Stomach smooth muscle (tissue), 2 donors: ENCODE results near the gene GREB1.

Source experiments
- H3K27ac ChIP-seq: one replicate; pipeline ENCODE4 v1.7.0; 2013; ENCODE audit warnings: mild to moderate bottlenecking, low read length, inconsistent platforms
- H3K27me3 ChIP-seq, 2 donors: one replicate each; pipeline ENCODE4 v1.7.0; 2013; ENCODE audit warnings: low read length in 2 of 2; ENCODE audit not compliant: insufficient read depth in 2 of 2, control insufficient read depth in 1 of 2
- H3K36me3 ChIP-seq, 2 donors: one replicate each; pipeline ENCODE4 v1.7.0; 2013; ENCODE audit warnings: low read length in 2 of 2; ENCODE audit not compliant: control insufficient read depth in 2 of 2, insufficient read depth in 2 of 2
- H3K4me1 ChIP-seq: one replicate; pipeline ENCODE4 v1.7.0; 2013; ENCODE audit warnings: low read length; ENCODE audit not compliant: control insufficient read depth, insufficient read depth
- H3K4me3 ChIP-seq, 2 donors: one replicate each; pipeline ENCODE4 v1.7.0; 2013; ENCODE audit warnings: low read length in 2 of 2
- H3K9ac ChIP-seq, 2 donors: one replicate each; pipeline ENCODE4 v1.7.0; 2013; ENCODE audit warnings: low read length in 2 of 2, mild to moderate bottlenecking in 1 of 2
- H3K9me3 ChIP-seq, 2 donors: one replicate each; pipeline ENCODE4 v1.7.0; 2013; ENCODE audit warnings: low read length in 2 of 2; ENCODE audit not compliant: control insufficient read depth in 2 of 2
- donor health status: healthy.
- donor health status: Pancreatic carcinoma.

GREB1 gene

DNA sequence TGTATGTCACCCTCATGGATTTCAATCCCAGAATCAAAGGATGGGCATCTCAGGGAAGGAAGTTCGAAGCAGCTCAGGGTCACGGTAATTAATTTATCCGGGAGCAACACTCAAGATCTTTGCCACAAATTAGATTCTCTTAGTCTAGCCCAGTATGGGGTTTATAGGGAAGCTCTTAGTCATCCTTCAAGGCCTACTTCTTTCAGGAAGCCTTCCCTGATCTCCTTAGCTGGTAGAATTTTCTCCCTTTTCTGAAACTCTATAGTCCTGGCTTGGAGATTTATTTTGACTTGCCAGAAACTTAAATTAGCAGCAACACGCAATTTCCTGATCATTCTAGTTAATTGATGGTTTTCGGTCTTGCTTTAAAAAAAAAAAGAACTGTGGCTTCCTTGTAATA is 20.5 kb upstream of the GREB1 start:
- H3K4me1 ChIP-seq: no peaks in the 10 kb centered on the region
- no peak overlapping the region for H3K4me3 ChIP-seq
- H3K9me3 ChIP-seq: no peaks in the 10 kb centered on the region
- H3K36me3 ChIP-seq: no peaks in the 10 kb centered on the region
- no peak overlapping the region for H3K27ac ChIP-seq
- peaks cover 0 to 2% of the 10 kb centered on the region in 2 donors for H3K27me3 ChIP-seq
- no peak overlapping the region for H3K9ac ChIP-seq

DNA sequence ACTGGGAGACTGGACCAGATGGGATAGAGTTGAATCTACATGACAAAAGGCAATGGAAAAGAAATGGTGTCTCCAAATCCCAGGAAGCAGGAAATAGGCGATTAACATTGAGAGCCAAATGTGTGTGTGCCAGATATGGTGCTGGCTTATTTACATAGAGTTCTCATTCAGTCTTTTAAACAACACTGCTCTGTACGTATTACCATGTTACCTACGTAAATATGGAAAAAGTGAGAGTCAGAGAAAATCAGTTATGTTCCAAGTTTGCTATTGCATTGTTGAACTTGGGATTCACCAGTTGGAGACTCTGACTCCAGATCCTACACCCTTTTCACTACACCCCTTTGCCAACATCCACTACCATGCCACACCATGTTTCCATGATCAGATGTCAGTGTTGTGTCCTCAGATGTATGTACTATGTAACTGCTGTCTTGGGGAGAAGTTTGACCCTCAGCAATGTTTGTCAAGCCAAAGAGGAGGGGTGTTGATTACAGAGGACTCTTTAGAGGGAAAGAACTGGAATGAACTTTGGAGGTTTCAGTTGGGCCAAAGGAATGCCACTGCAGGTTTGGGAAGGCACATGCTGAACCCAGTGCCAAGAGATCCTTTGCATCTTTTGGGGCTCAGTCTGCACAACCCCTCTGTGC is 19.6 kb upstream of the GREB1 start:
- Histone ChIP-seq H3K36me3 (no peaks in the 10 kb centered on the region), H3K27me3 (peaks cover 0 to 2% of the 10 kb centered on the region in 2 donors), H3K4me3 (no peak overlapping the region), H3K9me3 (no peaks in the 10 kb centered on the region), H3K9ac (no peak overlapping the region), H3K4me1 (no peaks in the 10 kb centered on the region), H3K27ac (no peak overlapping the region)

DNA sequence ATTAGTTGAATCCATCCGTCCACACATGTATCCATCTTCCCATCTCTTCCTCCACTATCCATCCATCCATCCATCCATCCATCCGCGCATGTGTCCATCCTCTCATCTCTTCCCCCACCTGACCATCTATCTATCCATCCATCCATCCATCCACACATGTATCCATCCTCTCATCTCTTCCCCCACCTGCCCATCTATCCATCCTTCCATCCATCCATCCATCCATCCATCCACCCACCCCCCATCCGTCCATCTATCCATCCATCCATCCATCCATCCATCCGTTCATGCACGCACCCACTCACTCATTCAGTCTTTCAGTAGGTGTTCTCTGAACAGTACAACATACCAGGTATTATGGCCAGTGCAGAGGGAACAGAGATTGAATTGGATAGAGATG is 18.9 kb upstream of the GREB1 start:
- H3K27ac ChIP-seq: no peak overlapping the region
- no peaks in the 10 kb centered on the region for H3K4me1 ChIP-seq
- no peaks in the 10 kb centered on the region for H3K36me3 ChIP-seq
- H3K9ac ChIP-seq: no peak overlapping the region
- H3K27me3 ChIP-seq: peaks cover 0 to 2% of the 10 kb centered on the region in 2 donors
- no peaks in the 10 kb centered on the region for H3K9me3 ChIP-seq
- no peak overlapping the region for H3K4me3 ChIP-seq

- H3K4me3 ChIP-seq: no peak overlapping the region
- H3K9ac ChIP-seq: no peak overlapping the region
- H3K27me3 ChIP-seq: peaks cover 0 to 2% of the 10 kb centered on the region in 2 donors
- no peaks in the 10 kb centered on the region for H3K9me3 ChIP-seq
- H3K36me3 ChIP-seq: no peaks in the 10 kb centered on the region
- no peaks in the 10 kb centered on the region for H3K4me1 ChIP-seq
- no peak overlapping the region for H3K27ac ChIP-seq
These were observed 18.3 kb upstream of the GREB1 start for GRCh38 chr2:11515490-11515981.

GRCh38 chr2:11516984-11517648 is 16.7 kb upstream of the GREB1 start:
- Histone ChIP-seq H3K9ac (no peak overlapping the region), H3K4me3 (no peak overlapping the region), H3K27ac (no peak overlapping the region), H3K4me1 (no peaks in the 10 kb centered on the region), H3K36me3 (no peaks in the 10 kb centered on the region), H3K9me3 (no peaks in the 10 kb centered on the region), H3K27me3 (peaks cover 0 to 2% of the 10 kb centered on the region in 2 donors)

DNA sequence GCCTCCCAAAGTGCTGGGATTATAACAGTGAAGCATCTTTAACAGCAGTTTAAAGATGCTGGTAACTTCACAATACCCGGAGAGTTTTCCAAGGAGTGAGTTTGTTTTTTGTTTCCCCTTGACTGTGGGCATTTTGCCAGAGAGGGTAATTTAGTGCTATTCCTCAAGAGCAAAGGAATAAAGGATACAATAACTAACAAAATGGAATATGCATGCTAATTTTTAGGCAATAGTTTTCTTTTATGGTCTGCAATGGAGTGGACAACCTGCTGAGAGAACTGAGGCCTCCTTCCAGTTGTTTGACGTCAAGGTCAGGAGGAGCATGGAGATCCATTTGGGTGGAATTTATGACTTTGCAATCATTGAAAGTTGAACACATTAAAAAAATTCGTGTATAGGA is 15.9 kb upstream of the GREB1 start:
- H3K4me3 ChIP-seq: no peak overlapping the region
- H3K36me3 ChIP-seq: no peaks in the 10 kb centered on the region
- peaks cover 0 to 2% of the 10 kb centered on the region in 2 donors for H3K27me3 ChIP-seq
- no peak overlapping the region for H3K9ac ChIP-seq
- peaks cover 0 to 2% of the 10 kb centered on the region in 2 donors for H3K9me3 ChIP-seq
- no peaks in the 10 kb centered on the region for H3K4me1 ChIP-seq
- no peak overlapping the region for H3K27ac ChIP-seq

DNA sequence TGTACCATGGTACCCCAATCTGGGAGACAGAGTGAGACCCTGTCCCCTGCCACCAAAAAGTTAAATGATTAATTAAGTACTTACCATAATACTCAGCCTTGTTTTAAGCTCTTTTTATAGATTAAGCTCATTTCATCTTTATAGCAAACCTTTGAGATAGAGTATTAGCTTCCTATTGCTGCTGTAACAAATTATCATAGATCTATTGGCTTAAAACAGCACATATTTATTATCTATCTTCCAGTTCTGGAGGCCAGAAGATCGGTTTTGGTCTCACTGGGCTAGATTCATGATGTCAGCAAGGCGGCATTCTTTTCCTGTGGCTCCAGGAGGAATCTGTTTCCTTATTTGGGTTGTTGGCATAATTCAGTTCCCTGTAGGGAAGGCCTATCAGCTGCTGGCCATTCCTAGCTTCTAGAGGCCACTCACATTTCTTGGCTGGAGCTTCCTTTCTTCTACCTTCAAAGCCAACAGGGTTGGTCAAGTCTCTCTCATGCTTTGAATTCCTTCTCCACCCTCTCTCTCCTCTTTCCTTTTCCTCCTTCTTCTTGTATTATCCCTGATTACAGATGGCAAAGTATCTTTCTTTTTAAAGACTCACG is 13.7 kb upstream of the GREB1 start:
- Histone ChIP-seq H3K27me3 (no peaks in the 10 kb centered on the region), H3K36me3 (no peaks in the 10 kb centered on the region), H3K4me3 (no peak overlapping the region), H3K9me3 (peaks cover 0 to 2% of the 10 kb centered on the region in 2 donors), H3K4me1 (no peaks in the 10 kb centered on the region), H3K9ac (no peak overlapping the region), H3K27ac (no peak overlapping the region)

- Histone ChIP-seq H3K9ac (no peak overlapping the region), H3K9me3 (peaks cover 0 to 2% of the 10 kb centered on the region in 2 donors), H3K27me3 (no peaks in the 10 kb centered on the region), H3K36me3 (no peaks in the 10 kb centered on the region), H3K4me1 (no peaks in the 10 kb centered on the region), H3K27ac (no peak overlapping the region), H3K4me3 (no peak overlapping the region)
These were observed 12.1 kb upstream of the GREB1 start for GRCh38 chr2:11521775-11522174.

DNA sequence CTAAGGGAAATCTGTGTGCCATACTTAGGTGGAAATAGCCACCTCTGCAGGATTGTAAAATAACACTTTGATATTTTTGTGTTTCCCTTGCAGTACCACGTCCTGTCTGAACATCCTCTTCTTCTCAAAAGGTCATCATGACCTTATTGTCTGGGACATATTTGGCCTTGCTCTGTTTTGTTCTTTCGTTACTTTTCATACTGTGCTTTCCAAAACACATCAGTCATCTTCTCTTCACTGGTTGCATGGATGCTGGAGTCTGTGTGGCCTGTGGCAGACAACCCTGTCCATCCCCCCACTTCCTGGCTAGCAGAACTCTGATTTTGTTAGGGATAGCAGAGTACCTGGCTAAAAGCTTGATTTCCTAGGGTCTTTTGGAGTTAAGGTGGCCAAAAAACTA is 9.4 kb upstream of the GREB1 start:
- Histone ChIP-seq H3K27ac (no peak overlapping the region), H3K27me3 (peaks cover 0 to 3% of the 10 kb centered on the region in 2 donors), H3K9me3 (peaks cover 2% of the 10 kb centered on the region in 2 donors), H3K9ac (no peak overlapping the region), H3K4me1 (no peaks in the 10 kb centered on the region), H3K4me3 (no peak overlapping the region), H3K36me3 (no peaks in the 10 kb centered on the region)

DNA sequence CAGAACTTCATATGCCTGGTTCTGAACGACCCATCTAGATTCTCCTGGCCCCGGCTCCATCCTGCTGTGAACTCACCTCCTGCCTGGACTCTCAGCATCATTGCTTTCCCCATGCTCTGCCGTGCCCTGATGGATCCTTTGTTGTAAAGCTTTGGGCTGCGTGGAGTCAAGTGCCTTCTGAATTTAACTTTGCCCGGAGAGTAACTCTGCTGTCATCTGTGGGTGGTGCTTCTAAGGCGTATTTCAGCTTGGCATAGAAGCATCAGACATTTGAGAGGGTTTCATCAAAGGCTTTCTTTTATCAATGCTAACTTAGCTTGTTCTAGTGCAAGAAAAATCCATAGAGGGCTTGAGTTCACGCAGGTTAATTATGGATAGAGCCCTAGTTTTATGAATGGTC is 8.1 kb upstream of the GREB1 start:
- no peak overlapping the region for H3K4me3 ChIP-seq
- H3K27me3 ChIP-seq: peaks cover 0 to 3% of the 10 kb centered on the region in 2 donors
- H3K36me3 ChIP-seq: no peaks in the 10 kb centered on the region
- peaks cover 2% of the 10 kb centered on the region in 2 donors for H3K9me3 ChIP-seq
- H3K4me1 ChIP-seq: no peaks in the 10 kb centered on the region
- no peak overlapping the region for H3K27ac ChIP-seq
- H3K9ac ChIP-seq: no peak overlapping the region

DNA sequence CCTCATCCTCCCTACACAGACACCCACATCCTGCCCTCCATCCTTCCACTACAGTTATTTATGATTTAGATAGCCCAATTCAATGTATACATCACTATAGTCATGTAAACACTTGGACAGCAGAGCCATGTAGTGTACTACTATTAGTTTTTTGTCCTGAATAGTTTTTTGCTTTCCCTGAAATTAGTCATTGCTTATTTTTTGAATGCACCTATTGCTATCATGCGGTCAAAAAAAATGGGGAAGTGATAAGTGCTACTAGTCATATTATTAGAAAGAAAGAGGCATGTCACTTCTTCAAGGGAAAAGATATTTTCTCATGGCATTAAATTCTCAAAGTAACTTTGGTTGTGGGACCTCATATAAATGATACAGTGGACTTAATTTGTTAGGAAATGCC is 6.8 kb upstream of the GREB1 start:
- Histone ChIP-seq H3K9ac (no peak overlapping the region), H3K4me3 (no peak overlapping the region), H3K36me3 (no peaks in the 10 kb centered on the region), H3K27ac (no peak overlapping the region), H3K4me1 (no peaks in the 10 kb centered on the region), H3K9me3 (peaks cover 2% of the 10 kb centered on the region in 2 donors), H3K27me3 (peaks cover 0 to 3% of the 10 kb centered on the region in 2 donors)
